Activated CD8-positive, alpha-beta memory T cell treated with anti-CD3 and anti-CD28 coated beads for 1 hour (primary cell): ENCODE measurements around the gene SORCS2.

ENCODE experiments used
- DNase-seq, 2 donors: peaks; one replicate each; pipeline ENCODE4 v3.0.0-alpha.2; 2020; ENCODE audit warnings: low read depth in 1 of 2; ENCODE audit errors: extremely low read depth in 1 of 2

Gene SORCS2

DNA sequence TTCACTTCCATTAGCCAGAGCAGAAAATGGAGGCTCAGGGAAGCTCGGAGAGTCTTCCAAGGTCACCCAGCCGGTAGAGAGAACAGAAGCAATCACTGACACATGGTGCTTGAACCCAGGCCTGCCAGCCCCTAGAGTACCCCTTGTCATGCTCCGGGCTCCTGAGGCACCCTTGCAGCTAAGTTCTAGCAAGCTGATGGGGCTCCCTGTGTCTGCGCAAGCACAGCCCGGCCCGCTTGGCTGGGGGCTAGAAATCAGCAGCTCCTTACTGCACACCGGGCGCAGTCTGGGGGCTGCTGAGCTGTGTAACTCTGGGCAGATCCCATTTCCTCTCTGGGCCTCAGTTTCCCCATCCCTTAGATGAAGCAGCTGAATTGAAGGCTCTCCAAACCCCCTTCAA, 344.5 kb downstream of the SORCS2 start:
- no peak for DNase-seq

DNA sequence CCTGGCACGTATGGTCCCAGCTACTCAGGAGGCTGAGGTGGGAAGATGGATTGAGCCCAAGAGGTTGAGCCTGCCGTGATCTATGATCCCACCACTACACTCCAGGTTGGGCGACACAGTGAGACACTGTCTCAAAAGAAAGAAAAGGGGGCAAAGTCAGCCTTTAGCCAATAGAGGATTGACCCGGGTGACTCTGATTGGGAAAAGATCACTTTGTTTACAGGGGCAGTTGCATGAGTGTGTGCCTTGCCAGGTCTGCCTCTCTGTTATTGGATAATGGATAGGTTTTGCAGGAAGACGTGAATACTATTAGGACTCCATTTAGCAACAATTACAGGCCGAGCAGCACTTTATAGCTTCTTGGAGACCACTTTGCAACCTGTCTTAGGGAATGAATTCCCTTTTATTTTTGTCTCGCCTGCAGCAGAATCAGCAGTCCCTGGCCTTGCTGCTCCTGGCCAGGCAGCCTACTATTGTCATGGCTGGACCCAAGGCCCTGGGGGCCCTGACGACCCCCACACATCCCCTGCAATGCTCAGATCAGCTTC, 345.6 kb downstream of the SORCS2 start:
- DNase-seq = no peak

GRCh38 chr4:7538518-7538917, 346.2 kb downstream of the SORCS2 start:
- no peak for DNase-seq

DNA sequence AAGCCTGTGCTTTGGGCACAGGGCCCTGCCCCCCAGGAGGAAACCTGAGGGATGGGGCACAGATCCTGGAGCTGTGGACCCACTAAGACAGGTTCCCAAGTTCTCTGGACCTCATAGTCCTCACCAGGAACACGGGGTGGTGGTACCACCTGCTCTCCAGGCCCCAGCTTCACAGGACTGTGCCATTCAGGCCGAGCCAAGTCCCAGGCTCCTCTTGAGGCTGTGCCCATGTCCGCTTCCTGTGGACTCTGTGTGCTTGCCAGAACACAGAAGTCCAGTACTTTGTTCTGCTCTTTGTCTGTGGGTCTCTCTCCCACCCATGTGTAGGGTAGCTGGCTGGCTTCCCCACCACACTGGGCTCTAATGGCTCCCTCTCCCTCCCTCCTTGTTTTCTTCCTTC, 346.8 kb downstream of the SORCS2 start:
- DNase-seq = no peak

DNA sequence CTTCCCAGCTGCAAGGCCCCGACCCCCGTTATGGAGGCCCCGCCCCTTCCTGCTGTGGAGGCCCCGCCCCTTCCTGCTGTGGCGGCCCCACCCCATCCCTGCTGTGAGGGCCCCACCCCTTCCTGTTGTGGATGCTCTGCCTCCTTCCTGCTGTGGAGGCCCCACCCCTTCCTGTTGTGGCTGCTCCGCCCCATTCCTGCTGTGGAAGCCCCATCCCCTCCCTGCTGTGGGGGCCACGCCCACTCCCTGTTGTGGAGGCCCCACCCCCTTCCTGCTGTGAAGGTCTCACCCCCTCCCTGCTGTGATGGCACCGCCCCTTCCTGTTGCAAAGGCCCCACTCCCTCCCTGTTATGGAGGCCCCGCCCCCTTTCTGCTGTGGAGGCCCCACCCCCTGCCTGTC, 347.3 kb downstream of the SORCS2 start:
- DNase-seq = peak in 1 of 2 donors; percentile 26

- no peak for DNase-seq
These were observed 347.9 kb downstream of the SORCS2 start for GRCh38 chr4:7540206-7540605.

- DNase-seq = no peak
These were observed 348.5 kb downstream of the SORCS2 start for GRCh38 chr4:7540654-7541413.

- no peak for DNase-seq
These were observed 349.1 kb downstream of the SORCS2 start for GRCh38 chr4:7541414-7541810.

GRCh38 chr4:7542781-7543180, 350.4 kb downstream of the SORCS2 start:
- no peak for DNase-seq

- no peak for DNase-seq
These were observed 353.9 kb downstream of the SORCS2 start for GRCh38 chr4:7546152-7546808.

- no peak for DNase-seq
These were observed 354.6 kb downstream of the SORCS2 start for GRCh38 chr4:7546809-7547367.

GRCh38 chr4:7547368-7548040, 355.2 kb downstream of the SORCS2 start:
- no peak for DNase-seq

DNA sequence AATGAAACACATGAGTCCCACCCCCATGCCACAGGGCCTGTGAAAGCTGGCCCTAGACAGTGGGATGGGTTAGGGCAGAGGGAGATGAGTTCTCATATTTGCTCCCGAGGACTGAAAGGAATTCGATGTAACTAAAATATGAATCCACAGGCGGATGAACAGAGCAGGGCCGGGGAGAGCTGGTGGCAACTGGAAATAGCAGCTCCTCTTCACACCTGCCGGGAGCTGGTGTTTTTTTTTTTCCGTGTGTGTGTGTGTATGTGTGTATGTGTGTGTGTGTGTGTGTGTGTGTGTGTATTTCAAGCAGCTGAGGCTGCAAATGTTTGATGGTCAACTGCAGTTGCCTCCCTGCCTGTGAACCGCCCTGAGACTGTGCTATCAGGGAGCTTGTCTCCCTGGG, 357.5 kb downstream of the SORCS2 start:
- no peak for DNase-seq

- no peak for DNase-seq
These were observed 360.1 kb downstream of the SORCS2 start for GRCh38 chr4:7552466-7552865.

DNA sequence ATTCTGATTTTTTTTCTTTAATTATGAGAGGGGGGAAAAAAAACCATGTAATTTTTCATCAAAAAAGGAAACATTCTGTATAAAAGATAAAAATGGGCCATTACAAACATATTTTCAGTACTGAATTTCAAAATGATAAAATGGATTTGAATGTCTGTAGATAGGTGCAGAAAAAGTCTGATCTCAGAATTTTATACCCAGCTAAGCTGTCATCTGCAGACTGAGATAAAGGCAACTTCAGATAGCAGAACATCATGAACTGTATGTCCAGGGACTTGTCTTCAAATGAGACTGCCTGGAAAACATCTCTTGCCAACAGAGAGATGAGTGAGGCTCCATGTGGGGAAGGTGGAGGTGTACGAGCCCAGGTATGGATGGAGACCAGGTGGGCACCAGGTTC, 360.9 kb downstream of the SORCS2 start:
- no peak for DNase-seq

- no peak for DNase-seq
These were observed 362.6 kb downstream of the SORCS2 start for GRCh38 chr4:7554905-7555304.

DNA sequence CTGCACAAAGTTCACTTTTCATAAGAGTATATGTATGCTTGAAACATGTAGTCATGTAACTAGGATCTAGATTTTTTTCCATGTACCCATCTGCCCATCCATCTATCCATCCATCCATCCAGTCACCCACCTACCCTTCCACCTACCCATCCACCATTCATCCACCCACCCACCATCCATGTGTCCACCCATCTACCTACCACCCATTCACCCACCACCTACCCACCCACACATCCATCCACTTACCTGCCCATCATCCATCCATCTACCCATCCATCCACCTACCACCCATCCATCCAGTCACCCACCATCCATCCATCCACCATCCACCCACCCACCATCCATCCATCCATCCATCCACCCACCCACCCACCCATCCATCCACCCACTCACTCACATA, 364.2 kb downstream of the SORCS2 start:
- no peak for DNase-seq

DNA sequence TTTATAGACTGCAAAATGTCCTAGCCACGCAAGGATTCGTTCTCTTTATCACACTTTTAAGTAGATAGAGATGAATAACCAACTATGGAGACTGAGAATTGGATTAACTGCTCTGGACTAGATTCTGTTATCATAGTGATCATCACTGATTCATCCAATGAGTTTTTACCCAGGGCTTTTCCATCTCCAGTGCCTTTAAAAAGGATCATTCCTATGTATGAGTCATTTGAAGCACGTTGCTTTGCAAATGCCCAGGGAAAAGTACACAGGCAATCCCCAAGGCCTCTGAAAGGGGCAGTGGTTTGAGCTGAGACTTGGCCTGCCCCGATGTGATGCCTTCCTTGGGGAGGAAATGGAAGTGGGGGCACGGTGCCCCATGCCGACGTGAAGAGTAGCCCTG, 365.1 kb downstream of the SORCS2 start:
- DNase-seq = no peak

DNA sequence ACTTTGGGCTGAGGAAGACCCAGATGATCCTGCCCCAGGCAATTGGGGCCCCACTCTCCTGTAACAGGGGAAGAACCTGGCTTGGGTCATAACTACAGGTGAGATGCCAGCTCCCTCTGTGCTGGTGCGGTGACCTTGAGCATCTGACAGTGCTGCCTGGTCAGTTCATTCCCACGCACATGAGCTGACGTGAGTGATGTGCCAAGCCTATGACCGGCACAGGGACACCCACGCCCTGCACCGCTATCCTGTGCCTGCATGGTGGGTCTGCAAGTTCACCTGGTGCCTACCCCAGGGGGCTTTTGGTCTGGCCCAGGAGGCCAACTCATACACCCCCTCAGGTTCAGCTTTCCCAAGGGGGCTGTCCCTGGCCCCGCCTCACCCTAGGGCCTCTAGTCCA, 366.1 kb downstream of the SORCS2 start:
- DNase-seq = no peak

- no peak for DNase-seq
These were observed 367.0 kb downstream of the SORCS2 start for GRCh38 chr4:7559316-7559715.

DNA sequence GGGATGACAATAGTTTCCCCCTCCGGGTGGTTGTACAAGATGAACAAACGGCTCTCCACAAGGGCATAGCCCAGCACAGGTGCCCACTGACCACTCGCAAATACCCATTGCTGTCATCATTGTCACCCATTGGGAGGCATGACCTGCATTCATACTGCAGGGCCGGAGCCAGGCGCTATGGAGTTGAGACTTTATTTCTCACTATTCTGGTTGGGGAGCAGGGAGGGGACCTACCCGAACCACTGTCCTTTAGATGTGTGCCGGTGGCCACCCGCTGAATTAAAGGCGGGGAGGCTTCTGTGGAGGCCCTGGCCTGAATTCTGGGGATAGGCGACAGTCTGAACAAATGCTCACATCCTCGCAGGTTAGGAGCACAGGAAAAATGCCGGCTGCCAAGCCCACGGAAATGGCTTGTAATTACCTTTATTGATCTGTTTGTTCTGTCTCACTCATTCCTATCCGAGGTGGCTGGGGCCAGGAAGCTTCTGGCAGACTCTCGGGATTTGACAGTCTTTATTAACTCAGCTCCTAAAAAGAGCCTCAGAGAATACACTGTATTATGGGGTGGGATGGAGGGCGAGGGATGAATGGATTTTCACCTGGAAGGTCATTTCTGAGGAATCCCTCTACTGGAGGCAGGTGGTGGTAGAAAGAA, 367.5 kb downstream of the SORCS2 start:
- no peak for DNase-seq
